ENCODE data around the gene USO1.

Gene USO1

DNA sequence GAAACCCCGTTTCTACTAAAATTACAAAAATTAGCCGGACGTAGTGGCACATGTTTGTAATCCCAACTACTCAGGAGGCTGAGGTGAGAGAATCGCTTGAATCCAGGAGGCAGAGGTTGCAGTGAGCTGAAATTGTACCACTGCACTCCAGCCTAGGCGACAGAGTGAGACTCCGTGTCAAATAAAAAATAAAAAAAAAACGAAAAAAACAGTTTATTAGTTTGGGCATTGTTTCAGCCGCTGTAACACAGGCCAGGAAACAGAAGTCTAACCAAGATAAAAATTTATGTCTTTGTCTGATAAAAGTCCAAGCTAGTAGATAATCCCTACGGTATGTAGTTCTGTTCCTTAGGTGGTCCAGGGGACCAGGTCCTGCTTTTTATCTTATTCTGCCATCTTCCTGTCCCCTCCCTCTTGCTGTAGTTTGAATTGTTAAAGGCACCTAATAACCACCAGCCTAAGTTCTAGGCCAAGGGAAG, 21.4 kb downstream of the USO1 start:
- Histone ChIP-seq H3K9me3 (ENCODE audit: control insufficient read depth, low read length) (no peaks in the 10 kb centered on the region), H3K36me3 (ENCODE audit: control insufficient read depth, insufficient read depth, low read length) (no peaks in the 10 kb centered on the region), H3K4me3 (ENCODE audit: insufficient read depth, low read depth, low read length) (no peak overlapping the region), H3K27ac (ENCODE audit: insufficient read depth, low read depth, low read length, poor library complexity, severe bottlenecking) (no peak overlapping the region), H3K4me1 (ENCODE audit: control insufficient read depth, insufficient read depth, low read length) (no peaks in the 10 kb centered on the region), H3K27me3 (ENCODE audit: control insufficient read depth, insufficient read depth, low read length, poor library complexity, severe bottlenecking) (no peaks in the 10 kb centered on the region)
- 78 to 84% methylated on average over 7 to 9 of the region's 9 CpGs for WGBS, 2 experiments

- Histone ChIP-seq H3K4me1 (ENCODE audit: control insufficient read depth, insufficient read depth, low read length) (no peaks in the 10 kb centered on the region), H3K27me3 (ENCODE audit: control insufficient read depth, insufficient read depth, low read length, poor library complexity, severe bottlenecking) (no peaks in the 10 kb centered on the region), H3K4me3 (ENCODE audit: insufficient read depth, low read depth, low read length) (no peak overlapping the region), H3K36me3 (ENCODE audit: control insufficient read depth, insufficient read depth, low read length) (peaks cover 14% of the 10 kb centered on the region), H3K27ac (ENCODE audit: insufficient read depth, low read depth, low read length, poor library complexity, severe bottlenecking) (no peak overlapping the region), H3K9me3 (ENCODE audit: control insufficient read depth, low read length) (no peaks in the 10 kb centered on the region)
- WGBS, 2 experiments, result 96 to 97% methylated on average over 7 of the region's 7 CpGs
Observed at GRCh38 chr4:75752637-75753036, 28.3 kb downstream of the USO1 start.

- Histone ChIP-seq H3K4me3 (ENCODE audit: insufficient read depth, low read depth, low read length) (no peak overlapping the region), H3K27ac (ENCODE audit: insufficient read depth, low read depth, low read length, poor library complexity, severe bottlenecking) (no peak overlapping the region), H3K4me1 (ENCODE audit: control insufficient read depth, insufficient read depth, low read length) (no peaks in the 10 kb centered on the region), H3K36me3 (ENCODE audit: control insufficient read depth, insufficient read depth, low read length) (no peaks in the 10 kb centered on the region), H3K27me3 (ENCODE audit: control insufficient read depth, insufficient read depth, low read length, poor library complexity, severe bottlenecking) (no peaks in the 10 kb centered on the region), H3K9me3 (ENCODE audit: control insufficient read depth, low read length) (no peaks in the 10 kb centered on the region)
Observed at GRCh38 chr4:75769036-75769435, 44.7 kb downstream of the USO1 start.

- WGBS, 2 experiments, result no CpG with 5 or more reads among the region's 1 CpG
- Histone ChIP-seq H3K9me3 (ENCODE audit: control insufficient read depth, low read length) (no peaks in the 10 kb centered on the region), H3K36me3 (ENCODE audit: control insufficient read depth, insufficient read depth, low read length) (peaks cover 13% of the 10 kb centered on the region), H3K4me3 (ENCODE audit: insufficient read depth, low read depth, low read length) (no peak overlapping the region), H3K27ac (ENCODE audit: insufficient read depth, low read depth, low read length, poor library complexity, severe bottlenecking) (no peak overlapping the region), H3K27me3 (ENCODE audit: control insufficient read depth, insufficient read depth, low read length, poor library complexity, severe bottlenecking) (no peaks in the 10 kb centered on the region), H3K4me1 (ENCODE audit: control insufficient read depth, insufficient read depth, low read length) (no peaks in the 10 kb centered on the region)
Observed at GRCh38 chr4:75771607-75772006, 47.2 kb downstream of the USO1 start.

DNA sequence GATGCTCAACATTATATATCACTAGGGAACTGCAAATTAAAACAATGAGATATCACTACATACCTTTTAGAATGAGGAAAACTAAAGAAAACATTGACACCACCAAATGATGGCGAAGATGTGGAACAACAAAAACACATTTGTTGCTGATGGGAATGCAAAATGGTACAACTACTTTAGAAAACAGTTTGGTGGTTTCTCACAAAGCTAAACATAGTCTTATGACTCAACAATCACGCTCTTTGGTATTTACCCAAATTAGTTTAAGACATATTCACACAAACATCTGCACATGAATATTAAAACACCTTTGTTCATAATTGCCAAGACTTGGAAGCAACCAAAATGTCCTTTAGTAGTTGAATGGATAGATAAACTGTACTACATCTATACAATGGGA, 53.2 kb downstream of the USO1 start:
- H3K27ac ChIP-seq (ENCODE audit: insufficient read depth, low read depth, low read length, poor library complexity, severe bottlenecking), result no peak overlapping the region
- H3K4me1 ChIP-seq (ENCODE audit: control insufficient read depth, insufficient read depth, low read length), result no peaks in the 10 kb centered on the region
- peaks cover 31% of the 10 kb centered on the region for H3K36me3 ChIP-seq (ENCODE audit: control insufficient read depth, insufficient read depth, low read length)
- no peaks in the 10 kb centered on the region for H3K27me3 ChIP-seq (ENCODE audit: control insufficient read depth, insufficient read depth, low read length, poor library complexity, severe bottlenecking)
- H3K4me3 ChIP-seq (ENCODE audit: insufficient read depth, low read depth, low read length), result no peak overlapping the region
- no peaks in the 10 kb centered on the region for H3K9me3 ChIP-seq (ENCODE audit: control insufficient read depth, low read length)
- 98% methylated on average over 2 of the region's 2 CpGs for WGBS, 2 experiments

DNA sequence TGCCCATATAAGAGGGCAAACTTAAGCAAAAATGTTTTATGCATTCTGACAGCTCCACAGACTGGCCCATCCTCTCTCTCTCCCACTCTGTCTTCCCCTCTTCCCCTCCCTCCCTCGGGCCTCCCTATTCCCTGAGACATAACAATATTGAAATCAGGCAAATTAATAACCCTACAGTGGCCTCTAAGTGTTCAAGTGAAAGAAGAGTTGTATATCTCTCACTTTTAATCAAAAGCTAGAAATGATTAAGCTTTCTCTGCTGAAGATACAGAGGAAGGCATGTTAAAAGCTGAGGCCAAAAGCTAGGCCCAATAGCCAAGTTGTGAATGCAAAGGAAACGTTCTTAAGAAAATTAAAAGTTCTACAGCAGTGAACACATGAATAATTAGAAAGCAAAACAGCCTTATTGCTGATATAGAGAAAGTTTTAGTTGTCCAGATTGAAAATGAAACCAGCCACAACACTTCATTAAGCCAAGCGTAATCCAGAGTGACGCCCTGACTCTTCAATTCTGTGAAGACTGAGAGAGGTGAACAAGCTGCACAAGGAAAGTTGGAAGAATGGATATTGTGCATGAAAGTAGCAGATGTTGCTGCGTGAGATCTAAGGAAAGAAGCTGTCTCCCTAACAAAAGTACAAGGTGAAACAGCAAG, 54.9 kb downstream of the USO1 start:
- H3K27me3 ChIP-seq (ENCODE audit: control insufficient read depth, insufficient read depth, low read length, poor library complexity, severe bottlenecking), result no peaks in the 10 kb centered on the region
- no peak overlapping the region for H3K27ac ChIP-seq (ENCODE audit: insufficient read depth, low read depth, low read length, poor library complexity, severe bottlenecking)
- H3K9me3 ChIP-seq (ENCODE audit: control insufficient read depth, low read length), result no peaks in the 10 kb centered on the region
- peaks cover 39% of the 10 kb centered on the region for H3K36me3 ChIP-seq (ENCODE audit: control insufficient read depth, insufficient read depth, low read length)
- H3K4me3 ChIP-seq (ENCODE audit: insufficient read depth, low read depth, low read length), result no peak overlapping the region
- no peaks in the 10 kb centered on the region for H3K4me1 ChIP-seq (ENCODE audit: control insufficient read depth, insufficient read depth, low read length)
- WGBS, 2 experiments, result 94 to 96% methylated on average over 5 of the region's 5 CpGs

- Histone ChIP-seq H3K27me3 (ENCODE audit: control insufficient read depth, insufficient read depth, low read length, poor library complexity, severe bottlenecking) (no peaks in the 10 kb centered on the region), H3K36me3 (ENCODE audit: control insufficient read depth, insufficient read depth, low read length) (peaks cover 26% of the 10 kb centered on the region), H3K4me1 (ENCODE audit: control insufficient read depth, insufficient read depth, low read length) (no peaks in the 10 kb centered on the region), H3K27ac (ENCODE audit: insufficient read depth, low read depth, low read length, poor library complexity, severe bottlenecking) (no peak overlapping the region), H3K9me3 (ENCODE audit: control insufficient read depth, low read length) (no peaks in the 10 kb centered on the region), H3K4me3 (ENCODE audit: insufficient read depth, low read depth, low read length) (no peak overlapping the region)
Observed at GRCh38 chr4:75781305-75781704, 56.9 kb downstream of the USO1 start.

DNA sequence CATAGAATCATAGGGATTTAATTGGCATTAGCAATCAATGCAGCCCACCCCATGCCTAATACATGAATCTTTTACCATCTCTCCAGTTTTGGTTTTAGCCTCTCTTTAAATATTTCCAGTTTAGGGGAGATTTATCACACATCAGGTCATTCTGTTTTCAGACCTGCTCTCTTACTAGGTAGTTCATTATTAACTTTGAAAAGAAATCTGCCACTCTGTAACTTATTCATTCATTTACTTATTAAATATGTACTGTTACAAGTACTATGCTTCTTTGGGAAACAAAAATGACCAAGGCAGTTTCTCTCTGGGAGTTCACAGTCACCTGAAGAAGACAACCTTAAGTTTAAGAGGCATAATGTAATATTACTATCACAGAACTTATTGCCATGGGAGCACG, 62.1 kb downstream of the USO1 start:
- WGBS, 2 experiments, result 96% methylated on average over 1 of the region's 1 CpG

DNA sequence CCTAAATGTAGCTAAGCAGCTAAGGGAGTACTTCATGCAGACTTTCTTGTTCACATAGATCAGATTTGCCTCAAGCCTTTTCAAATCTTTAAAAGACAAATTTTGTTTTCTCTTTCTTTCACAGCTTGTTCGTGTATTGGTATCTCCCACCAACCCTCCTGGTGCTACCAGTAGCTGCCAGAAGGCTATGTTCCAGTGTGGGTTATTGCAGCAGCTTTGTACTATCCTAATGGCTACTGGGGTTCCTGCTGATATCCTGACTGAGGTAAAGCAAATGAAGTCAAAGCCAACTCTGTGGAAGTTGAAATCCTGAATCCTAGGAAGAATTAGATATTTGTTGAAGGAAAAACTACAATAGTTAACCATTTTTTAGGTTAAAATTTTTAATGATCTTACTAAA, 62.6 kb downstream of the USO1 start:
- no peaks in the 10 kb centered on the region for H3K27me3 ChIP-seq (ENCODE audit: control insufficient read depth, insufficient read depth, low read length, poor library complexity, severe bottlenecking)
- 85 to 100% methylated on average over 1 of the region's 1 CpG for WGBS, 2 experiments
- no peak overlapping the region for H3K27ac ChIP-seq (ENCODE audit: insufficient read depth, low read depth, low read length, poor library complexity, severe bottlenecking)
- no peak overlapping the region for H3K4me3 ChIP-seq (ENCODE audit: insufficient read depth, low read depth, low read length)
- no peaks in the 10 kb centered on the region for H3K9me3 ChIP-seq (ENCODE audit: control insufficient read depth, low read length)
- peaks cover 17% of the 10 kb centered on the region for H3K36me3 ChIP-seq (ENCODE audit: control insufficient read depth, insufficient read depth, low read length)
- no peaks in the 10 kb centered on the region for H3K4me1 ChIP-seq (ENCODE audit: control insufficient read depth, insufficient read depth, low read length)

More for the DNA sequence above, 62.1 kb downstream of the USO1 start:
- Histone ChIP-seq H3K27me3 (ENCODE audit: control insufficient read depth, insufficient read depth, low read length, poor library complexity, severe bottlenecking) (no peaks in the 10 kb centered on the region), H3K27ac (ENCODE audit: insufficient read depth, low read depth, low read length, poor library complexity, severe bottlenecking) (no peak overlapping the region), H3K36me3 (ENCODE audit: control insufficient read depth, insufficient read depth, low read length) (peaks cover 19% of the 10 kb centered on the region), H3K4me1 (ENCODE audit: control insufficient read depth, insufficient read depth, low read length) (no peaks in the 10 kb centered on the region), H3K9me3 (ENCODE audit: control insufficient read depth, low read length) (no peaks in the 10 kb centered on the region), H3K4me3 (ENCODE audit: insufficient read depth, low read depth, low read length) (no peak overlapping the region)

DNA sequence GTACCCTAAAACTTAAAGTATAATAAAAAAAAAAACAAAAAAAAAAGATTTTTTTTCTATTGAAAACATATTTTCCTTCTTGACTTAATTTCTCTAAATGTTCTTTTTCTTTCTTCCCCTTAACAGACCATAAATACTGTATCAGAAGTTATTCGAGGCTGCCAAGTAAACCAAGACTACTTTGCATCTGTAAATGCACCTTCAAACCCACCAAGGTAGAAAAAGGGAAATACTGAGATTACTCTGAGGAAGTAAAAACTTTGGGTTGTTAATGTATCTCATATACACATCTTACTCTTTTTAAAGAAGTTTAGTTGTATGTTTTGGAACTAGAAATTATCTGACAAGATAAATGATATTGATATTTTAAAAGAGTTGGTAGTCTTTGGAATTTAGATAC, 65.6 kb downstream of the USO1 start:
- H3K4me3 ChIP-seq (ENCODE audit: insufficient read depth, low read depth, low read length), result no peak overlapping the region
- no peaks in the 10 kb centered on the region for H3K4me1 ChIP-seq (ENCODE audit: control insufficient read depth, insufficient read depth, low read length)
- H3K27ac ChIP-seq (ENCODE audit: insufficient read depth, low read depth, low read length, poor library complexity, severe bottlenecking), result no peak overlapping the region
- H3K36me3 ChIP-seq (ENCODE audit: control insufficient read depth, insufficient read depth, low read length), result peaks cover 3% of the 10 kb centered on the region
- WGBS, 2 experiments, result 86 to 92% methylated on average over 1 of the region's 1 CpG
- no peaks in the 10 kb centered on the region for H3K9me3 ChIP-seq (ENCODE audit: control insufficient read depth, low read length)
- no peaks in the 10 kb centered on the region for H3K27me3 ChIP-seq (ENCODE audit: control insufficient read depth, insufficient read depth, low read length, poor library complexity, severe bottlenecking)

DNA sequence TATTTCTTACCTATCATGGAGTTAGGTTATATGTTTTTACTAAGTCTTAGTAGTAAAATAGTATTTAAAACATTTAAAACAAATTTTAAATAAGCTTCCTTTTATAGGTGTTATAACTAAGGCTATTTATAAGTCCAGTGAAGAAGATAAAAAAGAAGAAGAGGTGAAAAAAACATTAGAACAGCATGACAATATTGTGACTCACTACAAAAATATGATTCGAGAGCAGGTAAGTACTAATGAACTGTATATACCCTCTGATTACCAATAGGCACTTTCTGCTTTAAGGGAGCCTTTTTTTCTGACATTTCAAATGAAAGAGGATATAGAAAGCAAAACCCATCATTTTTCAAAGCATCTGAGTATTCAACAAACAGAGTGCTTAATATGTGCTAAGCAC, 76.6 kb downstream of the USO1 start:
- Histone ChIP-seq H3K4me3 (ENCODE audit: insufficient read depth, low read depth, low read length) (no peak overlapping the region), H3K9me3 (ENCODE audit: control insufficient read depth, low read length) (no peaks in the 10 kb centered on the region), H3K27ac (ENCODE audit: insufficient read depth, low read depth, low read length, poor library complexity, severe bottlenecking) (no peak overlapping the region), H3K36me3 (ENCODE audit: control insufficient read depth, insufficient read depth, low read length) (peaks cover 17% of the 10 kb centered on the region), H3K27me3 (ENCODE audit: control insufficient read depth, insufficient read depth, low read length, poor library complexity, severe bottlenecking) (no peaks in the 10 kb centered on the region), H3K4me1 (ENCODE audit: control insufficient read depth, insufficient read depth, low read length) (no peaks in the 10 kb centered on the region)
- 100% methylated on average over 1 of the region's 1 CpG for WGBS, 2 experiments
